HEK293 (cell line): Measurements from ENCODE around the gene LRIT1.

ENCODE experiments used
- CTCF ChIA-PET: fragments of 350-600 bp; formaldehyde crosslinking; extraction: SDS; loops from one replicate; lab custom pipeline; 2021; ENCODE audit warnings: antibody characterized with exemption; lab: Yijun Ruan, JAX
- POLR2A ChIA-PET: fragments of 300-600 bp; formaldehyde crosslinking; extraction: SDS; loops from one replicate; lab custom pipeline; 2020; ENCODE audit warnings: antibody characterized with exemption, inconsistent platforms; lab: Yijun Ruan, JAX
- H3K27ac ChIP-seq: fragments of 200-500 bp; sonication (Bioruptor generic); 2 replicates; pipeline ENCODE4 v1.5.1; 2014; ENCODE audit warnings: low read depth, low read length, control low read depth, inconsistent platforms; ENCODE audit errors: extremely low read depth
- H3K36me3 ChIP-seq, 2 experiments: fragments of 200-500 bp in 1 of 2; sonication (Bioruptor generic) in 1 of 2; 1 replicate in 1 of 2; 2 replicates in 1 of 2; pipeline ENCODE4 v1.5.1; 2014 to 2017; ENCODE audit warnings: inconsistent platforms in 2 of 2, low read length in 2 of 2; ENCODE audit not compliant: control insufficient read depth in 2 of 2, insufficient read depth in 1 of 2
- H3K4me1 ChIP-seq: fragments of 200-500 bp; sonication (Bioruptor generic); 2 replicates; pipeline ENCODE4 v1.5.1; 2014; ENCODE audit warnings: mild to moderate bottlenecking, low read length, inconsistent platforms; ENCODE audit not compliant: control insufficient read depth, insufficient read depth
- H3K4me3 ChIP-seq: 2 replicates; pipeline ENCODE4 v1.5.1; 2011; ENCODE audit warnings: low read depth, mild to moderate bottlenecking, control low read depth, low read length, moderate library complexity
- H3K9me3 ChIP-seq: fragments of 200-500 bp; sonication (Bioruptor generic); 2 replicates; pipeline ENCODE4 v1.5.1; 2014; ENCODE audit warnings: low read depth, low read length, inconsistent platforms; ENCODE audit not compliant: control insufficient read depth, insufficient read depth
- GLIS2 ChIP-seq: fragments of 450-650 bp; formaldehyde crosslinking; IDR thresholded peaks from 2 replicates; pipeline ENCODE4 v1.5.1; 2016; ENCODE audit warnings: missing biosample characterization, missing genetic modification characterization
- KLF1 ChIP-seq: fragments of 450-650 bp; formaldehyde crosslinking; IDR thresholded peaks from 2 replicates; pipeline ENCODE4 v1.5.1; 2016; ENCODE audit warnings: missing biosample characterization, missing genetic modification characterization
- KLF9 ChIP-seq: fragments of 450-650 bp; formaldehyde crosslinking; IDR thresholded peaks from 2 replicates; pipeline ENCODE4 v1.5.1; 2016; ENCODE audit warnings: missing biosample characterization, missing genetic modification characterization, low read depth
- PRDM1 ChIP-seq: fragments of 450-650 bp; formaldehyde crosslinking; IDR thresholded peaks from 2 replicates; pipeline ENCODE4; 2016; ENCODE audit warnings: missing biosample characterization, missing genetic modification characterization
- SP3 ChIP-seq: fragments of 450-650 bp; formaldehyde crosslinking; IDR thresholded peaks from 2 replicates; pipeline ENCODE4 v1.5.1; 2016; ENCODE audit warnings: missing biosample characterization, missing genetic modification characterization
- ZBTB7A ChIP-seq: fragments of 450-650 bp; formaldehyde crosslinking; IDR thresholded peaks from 2 replicates; pipeline ENCODE4 v1.5.1; 2016; ENCODE audit warnings: low read depth, missing biosample characterization, missing genetic modification characterization
- ZBTB8A ChIP-seq: fragments of 450-650 bp; formaldehyde crosslinking; IDR thresholded peaks from 2 replicates; pipeline ENCODE4 v1.5.1; 2016; ENCODE audit warnings: missing biosample characterization, missing genetic modification characterization
- ZNF114 ChIP-seq: fragments of 450-650 bp; formaldehyde crosslinking; IDR thresholded peaks from 2 replicates; pipeline ENCODE4 v1.5.0; 2017; ENCODE audit warnings: missing biosample characterization, missing genetic modification characterization
- ZNF19 ChIP-seq: fragments of 450-650 bp; formaldehyde crosslinking; IDR thresholded peaks from 2 replicates; pipeline ENCODE4; 2016; ENCODE audit warnings: missing biosample characterization, missing genetic modification characterization, low read depth
- ZNF302 ChIP-seq: fragments of 450-650 bp; formaldehyde crosslinking; IDR thresholded peaks from 2 replicates; pipeline ENCODE4 v1.5.1; 2016; ENCODE audit warnings: missing biosample characterization, missing genetic modification characterization, low read depth
- ZNF366 ChIP-seq: fragments of 450-650 bp; formaldehyde crosslinking; conservative IDR thresholded peaks from 2 replicates; pipeline ENCODE4 v1.5.1; 2016; ENCODE audit warnings: missing biosample characterization, missing genetic modification characterization
- ZNF423 ChIP-seq: fragments of 450-650 bp; formaldehyde crosslinking; IDR thresholded peaks from 2 replicates; pipeline ENCODE4 v1.5.1; 2016; ENCODE audit warnings: missing biosample characterization, missing genetic modification characterization
- ZNF518A ChIP-seq: fragments of 450-650 bp; formaldehyde crosslinking; conservative IDR thresholded peaks from 2 replicates; pipeline ENCODE4 v1.5.1; 2016; ENCODE audit warnings: low read depth, missing biosample characterization, missing genetic modification characterization
- ZNF830 ChIP-seq: fragments of 450-650 bp; IDR thresholded peaks from 2 replicates; pipeline ENCODE4 v1.5.0; 2018; ENCODE audit warnings: missing biosample characterization, missing genetic modification characterization, low read depth, mild to moderate bottlenecking, moderate library complexity
- TF ChIP-seq, protein P1 (sequence below): fragments of 450-650 bp; formaldehyde crosslinking; IDR thresholded peaks from 2 replicates; pipeline ENCODE4 v1.5.1; 2016; ENCODE audit warnings: missing biosample characterization, missing genetic modification characterization
- TF ChIP-seq, protein P2 (sequence below): fragments of 450-650 bp; formaldehyde crosslinking; IDR thresholded peaks from 2 replicates; pipeline ENCODE4 v1.5.1; 2016; ENCODE audit warnings: missing biosample characterization, missing genetic modification characterization, borderline replicate concordance
- TF ChIP-seq, protein P3 (sequence below): fragments of 450-650 bp; formaldehyde crosslinking; IDR thresholded peaks from 2 replicates; pipeline ENCODE4 v1.5.1; 2016; ENCODE audit warnings: missing biosample characterization, missing genetic modification characterization

LRIT1 gene

DNA sequence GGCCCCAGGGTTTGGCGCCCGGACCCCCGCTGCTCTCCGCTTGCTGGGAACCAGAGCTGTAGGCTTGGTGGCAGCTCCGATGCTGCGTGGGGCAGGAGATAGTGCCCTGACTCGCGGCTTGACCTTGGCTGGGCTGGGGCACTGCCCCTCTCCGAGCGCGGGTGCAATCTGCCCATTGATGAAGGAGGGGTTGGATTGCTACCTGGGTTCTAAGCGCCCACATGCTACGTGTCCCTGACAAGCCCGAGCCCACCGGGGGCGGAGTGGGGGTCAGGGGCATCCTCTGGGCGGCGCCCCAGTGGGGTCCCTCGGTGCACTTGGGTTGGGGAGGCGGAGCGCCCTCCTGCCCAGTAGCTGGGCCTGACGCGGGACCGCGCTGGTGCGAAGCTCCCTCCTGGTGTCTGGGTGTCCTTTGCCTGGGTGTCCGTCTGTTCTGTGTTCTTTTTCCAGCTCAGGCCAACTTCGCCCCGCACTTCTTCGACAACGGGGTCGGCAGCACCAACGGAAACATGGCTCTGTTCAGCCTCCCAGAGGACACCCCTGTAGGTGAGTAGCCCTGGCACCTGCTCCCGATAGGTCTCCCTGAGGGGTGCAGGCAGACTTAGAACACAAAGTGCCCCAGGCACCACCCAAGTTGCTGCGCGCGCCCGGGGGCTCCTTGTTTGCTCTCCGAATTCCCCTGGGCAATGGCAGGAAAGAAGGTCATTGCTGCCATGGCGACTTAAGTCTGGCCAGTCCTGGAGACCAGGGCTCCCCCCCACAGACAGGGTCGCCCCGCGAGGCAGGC lies 46.1 kb downstream of the LRIT1 start:
- CTCF ChIA-PET, result interaction anchor here (0.6 kb wide), 1 partner anchor 12 kb away, joined by 4 read pairs; no protein-coding TSS in a partner anchor
- Histone ChIP-seq H3K4me3 (no peak overlapping the region), H3K36me3 (no peaks in the 10 kb centered on the region), H3K4me1 (peaks cover 8% of the 10 kb centered on the region), H3K9me3 (no peaks in the 10 kb centered on the region), H3K27ac (no peak overlapping the region)
- TF ChIP-seq, protein P1, sequence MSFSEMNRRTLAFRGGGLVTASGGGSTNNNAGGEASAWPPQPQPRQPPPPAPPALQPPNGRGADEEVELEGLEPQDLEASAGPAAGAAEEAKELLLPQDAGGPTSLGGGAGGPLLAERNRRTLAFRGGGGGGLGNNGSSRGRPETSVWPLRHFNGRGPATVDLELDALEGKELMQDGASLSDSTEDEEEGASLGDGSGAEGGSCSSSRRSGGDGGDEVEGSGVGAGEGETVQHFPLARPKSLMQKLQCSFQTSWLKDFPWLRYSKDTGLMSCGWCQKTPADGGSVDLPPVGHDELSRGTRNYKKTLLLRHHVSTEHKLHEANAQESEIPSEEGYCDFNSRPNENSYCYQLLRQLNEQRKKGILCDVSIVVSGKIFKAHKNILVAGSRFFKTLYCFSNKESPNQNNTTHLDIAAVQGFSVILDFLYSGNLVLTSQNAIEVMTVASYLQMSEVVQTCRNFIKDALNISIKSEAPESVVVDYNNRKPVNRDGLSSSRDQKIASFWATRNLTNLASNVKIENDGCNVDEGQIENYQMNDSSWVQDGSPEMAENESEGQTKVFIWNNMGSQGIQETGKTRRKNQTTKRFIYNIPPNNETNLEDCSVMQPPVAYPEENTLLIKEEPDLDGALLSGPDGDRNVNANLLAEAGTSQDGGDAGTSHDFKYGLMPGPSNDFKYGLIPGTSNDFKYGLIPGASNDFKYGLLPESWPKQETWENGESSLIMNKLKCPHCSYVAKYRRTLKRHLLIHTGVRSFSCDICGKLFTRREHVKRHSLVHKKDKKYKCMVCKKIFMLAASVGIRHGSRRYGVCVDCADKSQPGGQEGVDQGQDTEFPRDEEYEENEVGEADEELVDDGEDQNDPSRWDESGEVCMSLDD (tag by site-specific recombination), result 0 out of 2 replicates have a peak, but pooled peaks have one; percentile 43
- TF ChIP-seq ZBTB8A (tag by site-specific recombination) (no peak), ZNF518A (tag by site-specific recombination) (no peak)
- POLR2A ChIA-PET, result no interaction called here

GRCh38 chr10:84194424-84195043 lies 46.8 kb downstream of the LRIT1 start, which contains the start of gene CDHR1:
CDHR1 (plus strand) TSS chr10:84194537; CDS start chr10:84194761, 224 bp downstream.
- ChIA-PET POLR2A (no interaction called here), CTCF (interaction anchor here (0.6 to 2.0 kb wide), 3 partner anchors 11 to 431 kb away, joined by 3 to 9 read pairs (median 4); no protein-coding TSS in a partner anchor)
- H3K27ac ChIP-seq, result no peak within 1 kb of the TSS
- peak within 1 kb of the TSS; percentile 23 for H3K4me3 ChIP-seq
- H3K4me1 ChIP-seq, result peaks cover 8% of the 10 kb centered on the region
- H3K36me3 ChIP-seq, result no peaks in the 10 kb centered on the region
- no peaks in the 10 kb centered on the region for H3K9me3 ChIP-seq
- peak; percentile 72 for TF ChIP-seq SP3 (tag by site-specific recombination)
- TF ChIP-seq, protein P2, sequence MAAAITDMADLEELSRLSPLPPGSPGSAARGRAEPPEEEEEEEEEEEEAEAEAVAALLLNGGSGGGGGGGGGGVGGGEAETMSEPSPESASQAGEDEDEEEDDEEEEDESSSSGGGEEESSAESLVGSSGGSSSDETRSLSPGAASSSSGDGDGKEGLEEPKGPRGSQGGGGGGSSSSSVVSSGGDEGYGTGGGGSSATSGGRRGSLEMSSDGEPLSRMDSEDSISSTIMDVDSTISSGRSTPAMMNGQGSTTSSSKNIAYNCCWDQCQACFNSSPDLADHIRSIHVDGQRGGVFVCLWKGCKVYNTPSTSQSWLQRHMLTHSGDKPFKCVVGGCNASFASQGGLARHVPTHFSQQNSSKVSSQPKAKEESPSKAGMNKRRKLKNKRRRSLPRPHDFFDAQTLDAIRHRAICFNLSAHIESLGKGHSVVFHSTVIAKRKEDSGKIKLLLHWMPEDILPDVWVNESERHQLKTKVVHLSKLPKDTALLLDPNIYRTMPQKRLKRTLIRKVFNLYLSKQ, result no peak
- TF ChIP-seq ZNF302 (tag by site-specific recombination), result no peak
- peak; percentile 87 for TF ChIP-seq KLF9
- TF ChIP-seq ZNF830, result no peak
- no peak for TF ChIP-seq ZNF366 (tag by site-specific recombination)
- peak; percentile 71 for TF ChIP-seq KLF1 (tag by site-specific recombination)
- TF ChIP-seq ZNF114 (tag by site-specific recombination), result no peak
- TF ChIP-seq, protein P3, sequence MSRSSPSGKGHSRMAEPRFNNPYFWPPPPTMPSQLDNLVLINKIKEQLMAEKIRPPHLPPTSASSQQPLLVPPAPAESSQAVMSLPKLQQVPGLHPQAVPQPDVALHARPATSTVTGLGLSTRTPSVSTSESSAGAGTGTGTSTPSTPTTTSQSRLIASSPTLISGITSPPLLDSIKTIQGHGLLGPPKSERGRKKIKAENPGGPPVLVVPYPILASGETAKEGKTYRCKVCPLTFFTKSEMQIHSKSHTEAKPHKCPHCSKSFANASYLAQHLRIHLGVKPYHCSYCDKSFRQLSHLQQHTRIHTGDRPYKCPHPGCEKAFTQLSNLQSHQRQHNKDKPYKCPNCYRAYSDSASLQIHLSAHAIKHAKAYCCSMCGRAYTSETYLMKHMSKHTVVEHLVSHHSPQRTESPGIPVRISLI (tag by site-specific recombination), result no peak
- TF ChIP-seq ZNF423 (tag by site-specific recombination), result no peak
- TF ChIP-seq, protein P1 (tag by site-specific recombination), result no peak
- TF ChIP-seq PRDM1 (tag by site-specific recombination), result no peak
- no peak for TF ChIP-seq ZNF19
- no peak for TF ChIP-seq ZBTB7A
- peak; percentile 48; the same call in 1 of the 2 replicates for TF ChIP-seq GLIS2
